HG03521 (cell line): ENCODE data around the gene CRADD.

ENCODE experiments used
- ATAC-seq: cut with Tn5 transposase; IDR thresholded peaks from one replicate; pipeline ENCODE4 v1.9.1; 2021; ENCODE audit warnings: mild to moderate bottlenecking, moderate library complexity; ENCODE audit not compliant: unreplicated experiment

CRADD gene

DNA sequence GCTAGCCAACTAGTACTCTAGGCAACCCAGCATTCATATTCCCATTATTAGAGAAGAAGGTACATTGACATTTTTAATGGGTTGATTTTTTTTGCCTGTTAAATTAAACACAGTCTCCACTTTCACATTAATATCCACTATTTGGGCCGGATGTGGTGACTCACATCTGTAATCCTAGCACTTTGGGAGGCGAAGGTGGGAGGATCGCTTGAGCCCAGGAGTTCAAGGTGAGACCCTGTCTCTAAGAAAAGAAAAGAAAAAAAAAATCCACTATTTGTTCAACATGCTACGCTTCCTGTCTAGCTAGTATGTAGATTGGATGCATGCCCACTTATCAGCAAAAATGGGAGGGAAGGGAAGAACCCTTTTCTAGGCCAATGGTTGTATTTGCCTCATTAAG is 7.1 kb upstream of the CRADD start:
- no peak for ATAC-seq

DNA sequence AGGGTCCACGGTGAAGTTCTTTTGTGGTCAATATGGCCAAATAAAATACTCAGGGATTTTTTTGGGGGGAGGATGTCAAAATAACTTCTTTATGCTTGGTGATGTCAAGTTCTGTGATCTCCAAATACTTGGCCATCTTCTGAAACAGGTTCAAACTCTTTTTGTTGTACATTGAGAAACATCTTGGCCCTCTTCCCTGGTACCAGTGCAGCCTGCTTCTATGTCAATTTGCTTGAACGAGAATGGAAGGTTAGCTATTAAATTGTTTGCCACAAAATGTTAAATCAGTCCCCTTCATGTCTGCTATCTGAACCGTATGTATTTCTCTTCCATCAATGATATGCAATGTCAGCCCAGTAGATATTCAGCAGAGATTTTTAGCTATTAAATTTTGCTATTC is 6.1 kb upstream of the CRADD start:
- ATAC-seq = no peak

DNA sequence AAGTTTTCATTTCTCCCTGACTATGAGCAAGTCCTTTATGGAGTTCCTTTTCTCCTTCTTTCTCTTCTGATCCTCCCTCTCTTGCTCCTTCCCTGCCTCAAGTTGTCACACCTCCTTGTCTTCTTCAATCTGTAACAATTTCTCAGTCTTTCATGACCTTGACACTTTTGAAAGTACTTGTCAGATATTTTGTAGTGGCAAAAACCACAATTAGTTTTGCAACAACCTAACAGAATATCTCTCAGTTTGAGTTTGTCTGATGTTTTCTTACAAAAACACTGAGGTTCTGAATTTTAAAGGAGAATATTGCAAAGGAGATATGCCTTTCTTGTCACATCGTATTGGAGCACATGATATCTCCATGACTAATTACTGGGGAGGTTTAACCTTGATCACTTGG is 4.1 kb upstream of the CRADD start:
- ATAC-seq = no peak

DNA sequence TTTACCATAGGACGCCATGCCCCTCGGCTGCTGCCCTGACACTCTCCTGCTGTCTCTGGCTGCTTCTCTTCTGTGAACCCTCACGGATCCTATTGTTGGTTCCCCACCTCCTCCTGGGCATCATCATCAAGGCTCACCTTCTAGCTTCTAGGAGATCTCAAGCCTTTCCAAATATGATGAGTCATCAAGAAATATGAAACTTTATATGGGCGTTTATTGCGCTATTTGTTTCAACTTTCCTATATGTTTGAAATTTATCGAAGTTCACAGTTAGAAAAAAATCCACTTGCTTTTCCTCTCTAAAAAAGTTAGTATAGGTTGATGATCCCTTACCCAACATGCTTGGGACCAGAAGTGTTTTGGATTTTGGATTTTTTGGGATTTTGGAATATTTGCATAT is 2.8 kb upstream of the CRADD start:
- no peak for ATAC-seq

GRCh38 chr12:93676408-93677194 is 574 bp upstream of the CRADD start:
- ATAC-seq = no peak

GRCh38 chr12:93678779-93679178 is 1.6 kb downstream of the CRADD start:
- no peak for ATAC-seq

GRCh38 chr12:93679308-93679925 is 2.2 kb downstream of the CRADD start:
- ATAC-seq = no peak

GRCh38 chr12:93680006-93680405 is 2.8 kb downstream of the CRADD start:
- ATAC-seq = no peak

DNA sequence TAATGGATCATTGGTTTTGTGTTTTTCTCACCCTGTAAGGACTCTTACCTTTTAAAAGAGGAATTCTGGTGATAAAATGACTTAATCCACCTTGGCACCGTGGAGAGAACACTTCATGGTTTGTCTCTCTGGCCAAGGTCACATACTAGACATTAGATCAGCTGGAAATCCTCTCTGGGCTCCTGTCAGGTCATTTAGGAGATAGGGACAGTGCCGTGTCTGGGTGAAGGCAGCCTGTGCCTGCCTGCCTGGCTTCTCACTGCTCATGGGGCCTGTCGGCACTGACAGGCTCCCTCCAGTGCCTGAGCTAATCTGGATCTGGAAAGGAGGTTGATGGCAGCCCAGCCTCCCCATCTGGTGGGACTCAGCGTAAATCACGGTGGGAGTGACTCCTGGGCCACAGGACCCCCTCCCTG is 5.7 kb downstream of the CRADD start:
- ATAC-seq = no peak

DNA sequence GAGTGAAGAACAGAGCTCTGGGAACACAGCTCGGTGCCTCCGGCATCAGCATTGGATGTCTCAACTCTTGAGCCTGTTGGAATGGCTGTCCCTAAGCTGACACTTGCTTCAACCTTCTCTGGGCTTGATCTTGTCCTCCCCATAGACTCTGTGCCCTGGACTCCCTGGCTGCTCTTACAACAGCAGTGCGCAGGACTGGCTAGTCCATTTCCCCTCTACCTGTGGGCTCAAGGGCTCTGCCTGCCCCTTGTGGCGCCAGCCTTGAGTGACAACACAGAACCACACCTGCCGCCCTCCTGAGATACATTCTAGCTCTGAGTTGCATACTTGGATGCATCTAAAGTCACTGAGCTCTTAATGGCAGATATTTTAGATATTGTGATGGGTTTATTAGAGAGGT is 6.2 kb downstream of the CRADD start:
- no peak for ATAC-seq

DNA sequence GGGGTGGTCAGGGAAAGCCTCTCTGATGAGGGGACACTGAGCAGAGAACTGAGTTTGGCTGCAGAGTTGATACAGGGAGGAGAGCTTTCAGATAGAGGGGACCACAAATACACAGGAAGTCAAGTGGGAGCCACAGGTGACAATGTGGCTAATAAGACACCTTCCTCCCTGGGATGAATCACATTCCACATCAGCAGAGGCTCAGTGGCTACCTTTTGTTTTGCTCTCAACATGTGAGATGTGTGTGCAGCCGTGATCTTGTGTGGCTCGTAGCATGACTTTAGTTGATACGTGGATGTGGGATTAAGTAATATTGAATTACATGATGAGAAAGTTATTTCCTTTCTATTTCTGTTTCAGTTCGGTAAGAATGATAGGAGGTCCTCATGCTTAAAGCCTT is 7.5 kb downstream of the CRADD start:
- ATAC-seq = no peak

DNA sequence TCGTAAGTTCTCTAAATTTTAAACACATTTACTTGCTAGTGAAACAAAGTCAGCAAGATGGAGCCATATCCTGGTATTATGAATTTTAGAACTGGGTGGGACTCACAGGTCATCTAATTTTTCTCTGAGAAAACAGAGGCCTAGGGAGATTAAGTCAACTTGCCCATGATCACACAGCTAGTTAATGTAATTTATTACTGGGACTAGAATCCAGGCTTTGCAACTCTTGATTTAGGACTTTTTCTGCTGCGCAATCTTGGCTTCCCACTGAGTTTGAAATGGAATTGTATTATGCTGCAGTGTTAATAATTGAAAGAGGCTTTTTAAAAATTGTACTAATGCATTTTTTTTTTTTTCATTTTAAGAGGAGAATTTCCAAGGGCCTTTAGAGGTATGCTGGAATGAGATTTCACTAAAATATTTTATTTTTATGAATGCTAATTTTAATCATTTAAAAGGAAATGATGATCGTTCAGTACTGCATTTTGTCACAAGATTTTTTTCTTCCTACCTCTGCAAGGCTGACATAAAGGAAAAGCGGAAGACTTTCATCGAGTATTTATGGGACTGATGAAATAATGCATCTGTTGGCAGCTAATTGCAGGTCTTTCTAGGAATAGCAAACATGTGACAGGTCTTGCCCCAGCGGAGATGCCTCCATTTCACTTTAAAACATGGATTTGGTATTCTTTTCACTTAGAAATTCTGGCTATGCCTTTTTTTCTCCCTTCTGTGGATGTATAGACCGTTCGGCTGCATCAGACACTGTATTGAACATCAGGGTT is 9.6 kb downstream of the CRADD start:
- ATAC-seq = no peak

GRCh38 chr12:93689076-93689834 is 12.1 kb downstream of the CRADD start:
- no peak for ATAC-seq

DNA sequence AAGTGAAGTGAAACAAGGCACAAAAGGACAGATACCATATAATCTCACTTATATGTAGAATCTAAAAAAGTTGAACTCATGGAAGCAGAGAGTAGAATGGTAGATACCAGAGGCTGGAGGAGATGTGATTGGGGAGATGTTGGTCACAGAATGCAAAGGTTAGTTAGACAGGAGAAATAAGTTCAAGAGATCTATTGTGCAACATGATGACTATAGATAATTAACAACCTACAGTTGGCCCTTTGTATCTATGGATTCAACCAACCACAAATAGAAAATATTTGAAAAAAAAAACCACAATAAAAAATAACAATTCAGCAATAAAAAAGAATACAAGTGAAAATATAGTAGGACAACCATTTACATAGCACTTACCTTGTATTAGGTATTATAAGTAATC is 19.3 kb downstream of the CRADD start:
- no peak for ATAC-seq

DNA sequence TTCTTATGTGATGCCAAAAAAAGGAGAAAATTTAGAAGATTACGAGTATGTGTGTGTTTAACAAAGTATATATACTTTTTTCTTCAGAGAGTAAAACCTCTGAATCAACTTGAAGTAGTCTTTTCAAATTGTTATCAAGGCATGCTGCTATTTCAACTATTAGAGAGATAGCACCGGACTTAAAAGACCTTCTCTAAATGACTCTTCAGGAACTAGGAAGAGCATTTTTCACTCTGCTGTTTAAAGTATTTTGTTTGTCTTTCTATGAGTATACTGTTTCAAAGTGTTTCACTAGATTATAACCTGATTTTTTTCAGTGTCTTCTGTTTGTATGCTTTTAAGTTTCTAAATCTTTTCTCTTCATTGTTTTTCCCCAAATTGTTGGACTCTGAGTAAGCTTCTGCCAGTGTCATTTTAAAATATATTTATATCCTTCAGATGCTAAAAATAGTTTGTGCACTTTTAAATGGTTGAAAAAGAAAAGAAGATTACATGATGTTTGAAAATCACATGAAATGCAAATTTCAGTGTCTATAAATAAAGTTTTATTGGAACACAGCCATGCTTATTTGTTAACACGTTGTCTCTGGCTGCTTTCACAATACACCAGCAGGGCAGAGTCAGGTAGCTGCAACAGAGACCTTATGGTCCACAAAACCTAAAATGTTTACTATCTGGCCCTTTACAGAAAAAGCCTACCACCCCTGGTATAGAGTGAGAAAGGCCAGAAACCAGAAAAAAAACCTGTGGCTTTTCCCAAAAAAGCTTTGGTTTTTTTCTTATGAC is 21.3 kb downstream of the CRADD start:
- no peak for ATAC-seq

DNA sequence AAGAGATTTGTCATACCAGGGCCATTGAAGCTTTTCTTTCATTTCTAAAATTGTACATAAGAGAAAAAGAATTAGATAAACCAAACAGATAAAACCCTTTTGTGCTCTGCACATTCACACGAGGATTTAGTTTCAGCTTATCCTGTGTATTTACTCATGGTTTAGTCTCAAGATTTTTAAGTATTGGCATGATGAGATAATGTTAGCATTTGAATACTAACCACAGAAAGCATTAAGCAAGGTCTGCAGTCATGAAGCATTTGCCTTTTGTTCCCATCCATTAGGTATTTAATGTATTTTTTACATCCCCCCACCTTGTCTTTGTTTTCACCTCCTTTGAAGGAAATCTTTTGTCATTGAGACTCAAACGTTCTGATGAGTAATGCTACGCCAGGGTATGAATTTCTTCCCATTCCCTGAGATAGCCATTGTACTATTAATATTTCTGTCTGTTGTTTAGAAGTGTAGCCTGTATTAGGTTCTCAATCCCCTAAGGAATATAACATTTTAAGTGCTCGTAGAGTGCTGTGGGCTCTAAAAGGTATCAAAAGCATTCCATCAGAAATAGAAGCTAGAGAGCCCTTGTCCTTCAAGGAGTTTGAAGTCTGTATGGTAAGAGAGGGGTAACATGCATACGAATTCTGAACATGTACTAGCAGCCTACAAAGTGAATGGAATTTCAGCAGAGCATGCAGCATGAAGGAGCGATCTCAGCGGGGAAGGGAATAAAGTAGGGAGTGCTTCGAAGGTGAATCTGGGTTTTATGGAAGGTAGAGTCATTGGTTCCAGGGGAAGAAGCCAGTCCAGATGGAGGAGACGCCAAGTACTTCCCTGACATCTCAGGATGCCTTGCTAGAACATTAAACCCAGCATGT is 22.3 kb downstream of the CRADD start:
- ATAC-seq = no peak

- ATAC-seq = no peak
Observed at GRCh38 chr12:93702707-93703315, 25.6 kb downstream of the CRADD start.

- no peak for ATAC-seq
Observed at GRCh38 chr12:93704122-93704521, 26.9 kb downstream of the CRADD start.

DNA sequence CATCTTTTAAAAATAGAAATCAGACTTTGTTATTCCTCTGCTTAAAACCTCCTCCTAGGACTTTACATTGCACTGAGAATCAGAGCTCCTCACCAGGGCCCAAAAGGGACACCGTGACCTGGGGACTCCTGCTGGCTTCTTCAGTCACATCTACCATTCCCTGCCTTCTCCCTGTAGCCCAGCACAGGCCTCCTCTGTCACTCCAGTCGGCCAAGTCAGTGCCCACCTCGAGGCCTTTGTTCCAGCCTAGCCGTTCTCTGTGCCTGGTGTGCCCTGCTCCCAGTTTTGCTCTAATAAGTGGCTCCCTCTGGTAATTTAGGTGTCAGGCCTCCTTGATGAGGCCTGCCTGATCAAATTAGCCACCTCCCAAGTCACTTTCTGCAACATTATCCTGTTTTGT is 27.4 kb downstream of the CRADD start:
- ATAC-seq = no peak
